ENCODE data around the gene UCN2. TPM values are rescaled to one million over a fixed set of nuclear protein-coding genes. Genes with fewer than 3 reads are reported as not detected.
A peak's percentile ranks its signal among the peaks of the same experiment; 100 is the strongest.

UCN2 gene
- total RNA-seq, 2 experiments from 2014 or later, result 0.16 TPM; not detected in 1

- H3K4me2 ChIP-seq (ENCODE audit: low read length), result no peak overlapping the region
- no peak overlapping the region for H2AFZ ChIP-seq (ENCODE audit: low read length)
Observed at GRCh38 chr3:48538451-48538850, 25.1 kb downstream of the UCN2 start.

DNA sequence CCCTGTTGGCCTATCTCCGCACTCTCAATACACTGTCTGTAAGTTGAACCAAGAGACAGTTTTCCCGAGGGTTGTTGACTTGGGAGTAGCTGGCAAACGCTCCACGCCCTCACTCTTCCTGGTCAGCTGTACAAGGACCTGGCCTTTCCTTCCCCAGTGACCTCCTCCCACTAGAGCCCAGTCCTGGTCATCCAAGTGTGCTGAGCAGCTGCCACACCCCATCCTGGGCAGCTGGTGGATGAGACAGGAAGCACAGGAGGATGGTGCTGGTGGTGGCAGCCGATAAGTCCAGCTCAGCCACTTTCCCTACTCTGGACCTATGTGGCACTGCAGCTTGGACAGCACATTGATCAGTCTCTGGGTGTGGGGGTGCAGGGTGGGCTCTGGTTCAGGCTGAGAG lies 26.8 kb downstream of the UCN2 start:
- POLR2A ChIA-PET, result interaction anchor here (0.5 to 0.8 kb wide), 4 partner anchors 9 to 1543 kb away, joined by 3 to 5 read pairs (median 3); partner anchors contain the start of gene TMA7
- no peak for TF ChIP-seq EZH2phosphoT487 (IDR thresholded peaks at IDR 0.05; ENCODE audit: borderline replicate concordance, low read depth, low read length)
- TF ChIP-seq, protein P1, sequence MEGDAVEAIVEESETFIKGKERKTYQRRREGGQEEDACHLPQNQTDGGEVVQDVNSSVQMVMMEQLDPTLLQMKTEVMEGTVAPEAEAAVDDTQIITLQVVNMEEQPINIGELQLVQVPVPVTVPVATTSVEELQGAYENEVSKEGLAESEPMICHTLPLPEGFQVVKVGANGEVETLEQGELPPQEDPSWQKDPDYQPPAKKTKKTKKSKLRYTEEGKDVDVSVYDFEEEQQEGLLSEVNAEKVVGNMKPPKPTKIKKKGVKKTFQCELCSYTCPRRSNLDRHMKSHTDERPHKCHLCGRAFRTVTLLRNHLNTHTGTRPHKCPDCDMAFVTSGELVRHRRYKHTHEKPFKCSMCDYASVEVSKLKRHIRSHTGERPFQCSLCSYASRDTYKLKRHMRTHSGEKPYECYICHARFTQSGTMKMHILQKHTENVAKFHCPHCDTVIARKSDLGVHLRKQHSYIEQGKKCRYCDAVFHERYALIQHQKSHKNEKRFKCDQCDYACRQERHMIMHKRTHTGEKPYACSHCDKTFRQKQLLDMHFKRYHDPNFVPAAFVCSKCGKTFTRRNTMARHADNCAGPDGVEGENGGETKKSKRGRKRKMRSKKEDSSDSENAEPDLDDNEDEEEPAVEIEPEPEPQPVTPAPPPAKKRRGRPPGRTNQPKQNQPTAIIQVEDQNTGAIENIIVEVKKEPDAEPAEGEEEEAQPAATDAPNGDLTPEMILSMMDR (conservative IDR thresholded peaks at IDR 0.05; ENCODE audit: low read length), result no peak
- intact Hi-C loops (cut with micrococcal nuclease; ENCODE audit: unreplicated experiment), result no loop called here
- no peaks in the 10 kb centered on the region for H3K9me2 ChIP-seq (ENCODE audit: insufficient read depth, low read length)
- no peaks in the 10 kb centered on the region for H4K20me1 ChIP-seq (ENCODE audit: insufficient read depth, low read length)
- H3K4me2 ChIP-seq (ENCODE audit: low read length), result no peak overlapping the region
- DNase-seq (ENCODE audit: low spot score), result no peak
- H2AFZ ChIP-seq (ENCODE audit: low read length), result no peak overlapping the region
- no peak overlapping the region for H3K27ac ChIP-seq (ENCODE audit: low read depth, low read length, poor library complexity, severe bottlenecking)
- H3K79me2 ChIP-seq (ENCODE audit: insufficient read depth, low read depth, low read length), result no peaks in the 10 kb centered on the region
- BruUV-seq (replicated peaks), result no TSS peak
- H3K4me1 ChIP-seq (ENCODE audit: insufficient read depth, low read length, poor library complexity, severe bottlenecking), result no peaks in the 10 kb centered on the region
- H3K36me3 ChIP-seq (ENCODE audit: insufficient read depth, low read length), result no peaks in the 10 kb centered on the region; the same call in 1 of the 2 replicates
- no peaks in the 10 kb centered on the region for H3K9me3 ChIP-seq (ENCODE audit: low read length)
- H3K4me3 ChIP-seq (ENCODE audit: low read depth, low read length, poor library complexity, severe bottlenecking), result no peak overlapping the region
- CTCF ChIA-PET (ENCODE audit: unreplicated experiment), result no interaction called here

More at GRCh38 chr3:48538451-48538850, 25.1 kb downstream of the UCN2 start:
- H4K20me1 ChIP-seq (ENCODE audit: insufficient read depth, low read length), result no peaks in the 10 kb centered on the region
- H3K9me3 ChIP-seq (ENCODE audit: low read length), result no peaks in the 10 kb centered on the region
- no peaks in the 10 kb centered on the region for H3K4me1 ChIP-seq (ENCODE audit: insufficient read depth, low read length, poor library complexity, severe bottlenecking)
- no peaks in the 10 kb centered on the region; the same call in 1 of the 2 replicates for H3K36me3 ChIP-seq (ENCODE audit: insufficient read depth, low read length)
- no peak overlapping the region for H3K27ac ChIP-seq (ENCODE audit: low read depth, low read length, poor library complexity, severe bottlenecking)
- no peak overlapping the region for H3K4me3 ChIP-seq (ENCODE audit: low read depth, low read length, poor library complexity, severe bottlenecking)
- POLR2A ChIA-PET, result no interaction called here
- TF ChIP-seq, protein P1 (conservative IDR thresholded peaks at IDR 0.05; ENCODE audit: low read length), result 0 out of 2 replicates have a peak, but pooled peaks have one; percentile 12
- no peak for TF ChIP-seq EZH2phosphoT487 (IDR thresholded peaks at IDR 0.05; ENCODE audit: borderline replicate concordance, low read depth, low read length)
- intact Hi-C loops (cut with micrococcal nuclease; ENCODE audit: unreplicated experiment), result no loop called here
- no peak for DNase-seq (ENCODE audit: low spot score)
- H3K79me2 ChIP-seq (ENCODE audit: insufficient read depth, low read depth, low read length), result no peaks in the 10 kb centered on the region
- no TSS peak for BruUV-seq (replicated peaks)
- no peaks in the 10 kb centered on the region for H3K9me2 ChIP-seq (ENCODE audit: insufficient read depth, low read length)
- CTCF ChIA-PET (ENCODE audit: unreplicated experiment), result no interaction called here

- no peaks in the 10 kb centered on the region; the same call in 1 of the 2 replicates for H3K36me3 ChIP-seq (ENCODE audit: insufficient read depth, low read length)
- ChIA-PET CTCF (ENCODE audit: unreplicated experiment) (no interaction called here), POLR2A (interaction anchor here (0.5 to 0.8 kb wide), 2 partner anchors 9 to 1544 kb away, joined by 3 read pairs; no protein-coding TSS in a partner anchor)
- intact Hi-C loops (cut with micrococcal nuclease; ENCODE audit: unreplicated experiment), result no loop called here
- H3K4me3 ChIP-seq (ENCODE audit: low read depth, low read length, poor library complexity, severe bottlenecking), result no peak overlapping the region
- TF ChIP-seq, protein P1 (conservative IDR thresholded peaks at IDR 0.05; ENCODE audit: low read length), result no peak
- no peak for TF ChIP-seq EZH2phosphoT487 (IDR thresholded peaks at IDR 0.05; ENCODE audit: borderline replicate concordance, low read depth, low read length)
- H3K9me2 ChIP-seq (ENCODE audit: insufficient read depth, low read length), result no peaks in the 10 kb centered on the region
- DNase-seq (ENCODE audit: low spot score), result no peak
- H3K9me3 ChIP-seq (ENCODE audit: low read length), result no peaks in the 10 kb centered on the region
- H3K4me1 ChIP-seq (ENCODE audit: insufficient read depth, low read length, poor library complexity, severe bottlenecking), result no peaks in the 10 kb centered on the region
- H3K27ac ChIP-seq (ENCODE audit: low read depth, low read length, poor library complexity, severe bottlenecking), result no peak overlapping the region
- H4K20me1 ChIP-seq (ENCODE audit: insufficient read depth, low read length), result no peaks in the 10 kb centered on the region
- H3K79me2 ChIP-seq (ENCODE audit: insufficient read depth, low read depth, low read length), result no peaks in the 10 kb centered on the region
- no peak overlapping the region for H3K4me2 ChIP-seq (ENCODE audit: low read length)
- BruUV-seq (replicated peaks), result no TSS peak
- no peak overlapping the region for H2AFZ ChIP-seq (ENCODE audit: low read length)
Observed at GRCh38 chr3:48536116-48536515, 27.5 kb downstream of the UCN2 start.

Data from OCI-LY7 (cell line).